Thyroid gland (tissue), 4 donors: ENCODE data around the gene NEBL.

Experiments
- POLR2A ChIP-seq, 2 donors: fragments of 450-650 bp; IDR thresholded peaks; one replicate each; pipeline ENCODE4 v1.6.1; 2017; ENCODE audit warnings: antibody characterized with exemption in 2 of 2, mild to moderate bottlenecking in 2 of 2, moderate library complexity in 1 of 2
- TF ChIP-seq, protein P1 (sequence below), 6 experiments: fragments of 200-600 bp in 3 of 6; fragments of 450-650 bp in 3 of 6; sonication (generic) in 3 of 6; IDR thresholded peaks; one replicate each; pipeline ENCODE4 v1.5.1; 2016 to 2019; ENCODE audit warnings: antibody characterized with exemption in 6 of 6, mild to moderate bottlenecking in 2 of 6, inconsistent platforms in 1 of 6, moderate library complexity in 1 of 6

- TF ChIP-seq, protein P1, sequence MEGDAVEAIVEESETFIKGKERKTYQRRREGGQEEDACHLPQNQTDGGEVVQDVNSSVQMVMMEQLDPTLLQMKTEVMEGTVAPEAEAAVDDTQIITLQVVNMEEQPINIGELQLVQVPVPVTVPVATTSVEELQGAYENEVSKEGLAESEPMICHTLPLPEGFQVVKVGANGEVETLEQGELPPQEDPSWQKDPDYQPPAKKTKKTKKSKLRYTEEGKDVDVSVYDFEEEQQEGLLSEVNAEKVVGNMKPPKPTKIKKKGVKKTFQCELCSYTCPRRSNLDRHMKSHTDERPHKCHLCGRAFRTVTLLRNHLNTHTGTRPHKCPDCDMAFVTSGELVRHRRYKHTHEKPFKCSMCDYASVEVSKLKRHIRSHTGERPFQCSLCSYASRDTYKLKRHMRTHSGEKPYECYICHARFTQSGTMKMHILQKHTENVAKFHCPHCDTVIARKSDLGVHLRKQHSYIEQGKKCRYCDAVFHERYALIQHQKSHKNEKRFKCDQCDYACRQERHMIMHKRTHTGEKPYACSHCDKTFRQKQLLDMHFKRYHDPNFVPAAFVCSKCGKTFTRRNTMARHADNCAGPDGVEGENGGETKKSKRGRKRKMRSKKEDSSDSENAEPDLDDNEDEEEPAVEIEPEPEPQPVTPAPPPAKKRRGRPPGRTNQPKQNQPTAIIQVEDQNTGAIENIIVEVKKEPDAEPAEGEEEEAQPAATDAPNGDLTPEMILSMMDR (IDR thresholded peaks at IDR 0.05), result no peak
- TF ChIP-seq POLR2A (IDR thresholded peaks at IDR 0.05), result no peak
These were observed 154.2 kb downstream of the NEBL start for GRCh38 chr10:20742737-20743541.
